Retina (tissue), 1 donor: Measurements from ENCODE around the gene ADAMTS5.

Experiments used
- DNase-seq: peaks from one replicate; pipeline ENCODE4 v3.0.0-alpha.2; 2016

Gene ADAMTS5

DNA sequence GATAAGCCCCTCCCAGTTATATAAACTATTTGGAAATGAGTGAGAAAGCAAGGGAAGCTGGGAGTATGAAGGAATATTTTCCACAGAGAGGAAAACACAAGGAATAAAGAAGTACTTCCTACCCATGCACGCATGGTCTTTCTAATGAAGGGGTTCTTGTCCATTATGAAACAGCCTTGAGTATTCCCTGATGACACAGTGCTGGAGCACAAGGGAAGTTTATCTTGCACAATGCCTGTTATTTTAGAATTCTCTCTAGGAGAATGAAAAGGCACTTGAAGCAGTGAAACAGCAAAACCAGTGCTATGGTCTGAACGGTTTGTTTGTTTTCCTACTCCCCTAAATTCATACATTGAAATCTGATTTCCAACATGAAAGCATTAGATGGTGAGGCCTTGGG is 83.1 kb downstream of the ADAMTS5 start:
- no peak for DNase-seq

DNA sequence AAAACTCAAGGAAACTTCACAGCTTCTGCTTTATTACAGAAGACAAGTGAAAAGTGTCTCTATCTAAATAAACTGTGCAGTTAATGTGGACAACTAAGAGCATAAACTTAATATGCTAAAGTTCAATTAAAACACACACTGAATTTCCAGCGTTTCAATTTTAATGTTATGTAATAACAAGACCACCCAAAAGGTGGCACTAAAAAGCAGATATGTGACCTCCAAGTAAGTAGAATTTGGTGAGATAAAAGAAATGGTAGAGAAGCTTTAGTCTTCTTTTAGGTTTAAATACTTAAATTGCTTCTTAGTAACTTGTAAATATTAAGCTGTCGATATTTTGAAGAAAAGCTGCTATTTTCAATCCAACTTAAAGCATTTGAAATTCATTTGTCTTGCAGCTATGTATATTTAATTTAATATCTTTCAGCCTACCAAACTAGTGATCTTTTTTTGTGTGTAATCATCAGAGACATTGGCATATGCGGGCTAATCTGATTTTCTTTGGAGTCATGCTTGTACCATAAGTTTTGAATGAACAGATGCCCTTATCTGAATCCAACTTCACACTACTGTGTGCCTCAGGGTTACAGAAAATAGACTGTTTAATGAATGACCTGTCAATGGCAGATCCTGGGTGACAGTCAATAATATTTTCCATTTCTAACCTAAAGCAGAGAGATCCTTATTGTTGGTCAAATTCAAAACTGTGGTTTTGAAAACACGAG is 85.2 kb downstream of the ADAMTS5 start:
- DNase-seq: peak; percentile 27

DNA sequence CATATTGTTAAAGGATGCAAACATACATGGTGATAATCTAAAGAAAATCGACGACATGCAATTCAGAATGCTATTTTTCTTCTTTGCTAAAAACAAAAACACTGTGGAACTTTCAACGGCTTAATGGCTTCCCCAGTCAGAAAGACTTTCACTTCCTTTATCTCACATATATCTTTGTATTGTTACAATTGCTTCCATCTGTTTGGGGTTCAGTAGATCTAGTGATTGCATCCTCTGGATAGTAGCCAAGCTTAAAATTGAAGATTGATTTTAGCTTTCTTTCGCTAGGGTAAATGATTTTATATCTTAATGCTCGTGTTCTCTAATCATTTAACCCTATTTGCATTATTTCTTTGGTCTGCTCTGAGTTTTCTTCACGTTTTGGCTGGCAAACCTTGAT is 89.9 kb downstream of the ADAMTS5 start:
- no peak for DNase-seq

DNA sequence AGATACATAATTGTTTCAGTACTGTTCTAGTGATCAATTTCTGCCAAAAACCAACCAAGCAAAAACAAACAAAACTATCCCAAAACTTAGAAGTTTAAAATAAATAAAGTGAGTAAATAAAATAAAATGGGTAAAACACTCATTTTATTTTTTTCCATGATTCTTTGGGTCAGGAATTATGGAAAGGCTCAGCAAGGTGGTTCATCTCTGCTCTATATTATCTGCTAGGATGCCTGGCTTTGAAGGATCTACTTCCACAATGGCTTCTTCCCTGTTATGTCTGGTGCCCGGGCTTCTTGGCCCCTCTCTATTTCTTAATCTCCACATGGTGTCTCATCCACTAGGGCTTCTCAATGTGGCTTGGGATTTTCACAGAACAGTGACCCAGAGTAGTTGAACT is 92.5 kb downstream of the ADAMTS5 start:
- DNase-seq: no peak
